Mucosa of rectum (tissue), 2 donors: ENCODE data around the gene ZNF736.
"Not testable (repeated sequence)": the region's sequence is repeated elsewhere in the genome, so short reads cannot be mapped to it uniquely, and the experiment has no call there.

Source experiments
- H3K27ac ChIP-seq, 2 donors: one replicate each; pipeline ENCODE4 v1.7.0; 2013; ENCODE audit warnings: inconsistent platforms in 2 of 2, low read depth in 2 of 2, low read length in 2 of 2
- H3K27me3 ChIP-seq, 2 donors: one replicate each; pipeline ENCODE4 v1.7.0; 2013; ENCODE audit warnings: low read length in 2 of 2; ENCODE audit not compliant: control insufficient read depth in 2 of 2, insufficient read depth in 2 of 2
- H3K36me3 ChIP-seq, 2 donors: one replicate each; pipeline ENCODE4 v1.7.0; 2013; ENCODE audit warnings: low read length in 2 of 2; ENCODE audit not compliant: control insufficient read depth in 2 of 2, insufficient read depth in 2 of 2
- H3K4me1 ChIP-seq, 2 donors: one replicate each; pipeline ENCODE4 v1.7.0; 2013; ENCODE audit warnings: low read length in 2 of 2, mild to moderate bottlenecking in 1 of 2; ENCODE audit not compliant: control insufficient read depth in 2 of 2, insufficient read depth in 2 of 2
- H3K4me3 ChIP-seq, 2 donors: one replicate each; pipeline ENCODE4 v1.7.0; 2013; ENCODE audit warnings: low read length in 2 of 2
- H3K9ac ChIP-seq, 2 donors: one replicate each; pipeline ENCODE4 v1.7.0; 2013; ENCODE audit warnings: low read length in 2 of 2, low read depth in 1 of 2, mild to moderate bottlenecking in 1 of 2
- H3K9me3 ChIP-seq, 2 donors: one replicate each; pipeline ENCODE4 v1.7.0; 2013; ENCODE audit warnings: low read length in 2 of 2; ENCODE audit not compliant: control insufficient read depth in 2 of 2
- donor health status: healthy.
- donor health status: Normal muscosa, but diverticular disease.

The ZNF736 gene

GRCh38 chr7:64312826-64313225 is 935 bp upstream of the ZNF736 start:
- H3K4me3 ChIP-seq, result no peak overlapping the region
- no peaks in the 10 kb centered on the region for H3K27me3 ChIP-seq
- H3K9me3 ChIP-seq, result no peaks in the 10 kb centered on the region
- no peak overlapping the region for H3K27ac ChIP-seq
- no peaks in the 10 kb centered on the region for H3K36me3 ChIP-seq
- H3K9ac ChIP-seq, result no peak overlapping the region
- peaks cover 5 to 12% of the 10 kb centered on the region in 2 donors for H3K4me1 ChIP-seq

- H3K9ac ChIP-seq, result peak overlapping the region; percentile 87 to 95
- H3K4me1 ChIP-seq, result peaks cover 5 to 10% of the 10 kb centered on the region in 2 donors
- no peaks in the 10 kb centered on the region for H3K36me3 ChIP-seq
- peak overlapping the region; percentile 97 to 100 for H3K4me3 ChIP-seq
- H3K9me3 ChIP-seq, result no peaks in the 10 kb centered on the region
- H3K27me3 ChIP-seq, result no peaks in the 10 kb centered on the region
- H3K27ac ChIP-seq, result no peak overlapping the region
Observed at GRCh38 chr7:64314566-64314965, 805 bp downstream of the ZNF736 start.

GRCh38 chr7:64316031-64316742 is 2.4 kb downstream of the ZNF736 start:
- H3K36me3 ChIP-seq, H3K9me3 ChIP-seq, H3K27me3 ChIP-seq, H3K27ac ChIP-seq, H3K9ac ChIP-seq, H3K4me3 ChIP-seq: not testable (repeated sequence)
- H3K4me1 ChIP-seq, result peaks cover 5 to 10% of the 10 kb centered on the region in 2 donors

- Histone ChIP-seq H3K9me3 (peaks cover 3 to 4% of the 10 kb centered on the region in 2 donors), H3K27me3 (no peaks in the 10 kb centered on the region), H3K4me3 (no peak overlapping the region), H3K36me3 (peaks cover 0 to 4% of the 10 kb centered on the region in 2 donors), H3K9ac (no peak overlapping the region), H3K4me1 (no peaks in the 10 kb centered on the region), H3K27ac (no peak overlapping the region)
Observed at GRCh38 chr7:64320547-64321513, 7.1 kb downstream of the ZNF736 start.

GRCh38 chr7:64324166-64324565 is 10.4 kb downstream of the ZNF736 start:
- not testable (repeated sequence) for H3K4me1 ChIP-seq, H3K36me3 ChIP-seq, H3K9ac ChIP-seq, H3K27me3 ChIP-seq, H3K9me3 ChIP-seq, H3K4me3 ChIP-seq, H3K27ac ChIP-seq

- not testable (repeated sequence) for H3K9ac ChIP-seq, H3K27me3 ChIP-seq, H3K36me3 ChIP-seq, H3K27ac ChIP-seq, H3K4me1 ChIP-seq, H3K4me3 ChIP-seq
- H3K9me3 ChIP-seq, result peaks cover 53 to 65% of the 10 kb centered on the region in 2 donors
Observed at GRCh38 chr7:64348713-64349210, 35.0 kb downstream of the ZNF736 start.

- Histone ChIP-seq H3K4me1 (no peaks in the 10 kb centered on the region), H3K9me3 (peaks cover 16 to 30% of the 10 kb centered on the region in 2 donors), H3K36me3 (no peaks in the 10 kb centered on the region), H3K27ac (no peak overlapping the region), H3K9ac (no peak overlapping the region), H3K27me3 (no peaks in the 10 kb centered on the region), H3K4me3 (no peak overlapping the region)
Observed at GRCh38 chr7:64359543-64359942, 45.8 kb downstream of the ZNF736 start.

GRCh38 chr7:64371116-64371515 is 57.4 kb downstream of the ZNF736 start:
- Histone ChIP-seq H3K27ac (no peak overlapping the region), H3K9me3 (peaks cover 3 to 6% of the 10 kb centered on the region in 2 donors), H3K4me1 (no peaks in the 10 kb centered on the region), H3K27me3 (no peaks in the 10 kb centered on the region), H3K9ac (no peak overlapping the region), H3K36me3 (no peaks in the 10 kb centered on the region), H3K4me3 (no peak overlapping the region)

- Histone ChIP-seq H3K36me3 (no peaks in the 10 kb centered on the region), H3K4me1 (no peaks in the 10 kb centered on the region), H3K4me3 (no peak overlapping the region), H3K27ac (no peak overlapping the region), H3K9me3 (peaks cover 3 to 6% of the 10 kb centered on the region in 2 donors), H3K27me3 (no peaks in the 10 kb centered on the region), H3K9ac (no peak overlapping the region)
Observed at GRCh38 chr7:64373017-64373416, 59.3 kb downstream of the ZNF736 start.

GRCh38 chr7:64400401-64400800 is 86.6 kb downstream of the ZNF736 start:
- Histone ChIP-seq H3K9me3 (peaks cover 0 to 7% of the 10 kb centered on the region in 2 donors), H3K4me3 (no peak overlapping the region), H3K27me3 (no peaks in the 10 kb centered on the region), H3K4me1 (no peaks in the 10 kb centered on the region), H3K36me3 (no peaks in the 10 kb centered on the region), H3K27ac (no peak overlapping the region), H3K9ac (no peak overlapping the region)
